H1 (cell line): Measurements from ENCODE around the gene KCNJ9. TPM values are rescaled to one million over a fixed set of nuclear protein-coding genes. Genes with fewer than 3 reads are reported as not detected.

Experiments
- HDAC2 ChIP-seq, 2 experiments: fragments of 300-600 bp in 1 of 2; sonication (generic) in 1 of 2; IDR thresholded peaks; 2 replicates each; pipeline ENCODE4 v1.6.1; 2011 to 2012; ENCODE audit warnings: low read depth in 2 of 2, low read length in 2 of 2, mild to moderate bottlenecking in 2 of 2, moderate library complexity in 2 of 2, borderline replicate concordance in 1 of 2, inconsistent platforms in 1 of 2
- SIRT6 ChIP-seq: IDR thresholded peaks from one replicate; pipeline ENCODE4 v1.7.1; 2012; ENCODE audit warnings: low read length, inconsistent platforms
- polyA plus RNA-seq, 7 experiments: library from polyadenylated mRNA; depleted of rRNA in 3 of 7; stranded (reverse) in 5 of 7; unstranded in 2 of 7; fragments of >200 nt in 5 of 7; fragments of 200-250 nt in 2 of 7; gene quantifications; 1 replicate in 5 of 7; 2 replicates in 1 of 7; 4 replicates in 1 of 7; pipeline versions ENCODE4 v1.2.1 to v1.2.3, GENCODE V29; 2011 to 2013; ENCODE audit warnings: missing spikeins in 2 of 7, mixed read lengths in 2 of 7
- total RNA-seq: library from RNA; stranded (reverse); fragmentation: NEBNext Ultra II Directional; extraction: Animal tissue kit (Norgen Biotek cat#: 25700); gene quantifications from 2 replicates; pipeline ENCODE4 v1.2.1, GENCODE V29; 2021

KCNJ9 gene
- total and polyA plus RNA-seq, 2 of the 8 experiments (the other 6 are each of a cell fraction or from before 2014, with no cell fraction given) = 0.02 to 0.13 TPM

DNA sequence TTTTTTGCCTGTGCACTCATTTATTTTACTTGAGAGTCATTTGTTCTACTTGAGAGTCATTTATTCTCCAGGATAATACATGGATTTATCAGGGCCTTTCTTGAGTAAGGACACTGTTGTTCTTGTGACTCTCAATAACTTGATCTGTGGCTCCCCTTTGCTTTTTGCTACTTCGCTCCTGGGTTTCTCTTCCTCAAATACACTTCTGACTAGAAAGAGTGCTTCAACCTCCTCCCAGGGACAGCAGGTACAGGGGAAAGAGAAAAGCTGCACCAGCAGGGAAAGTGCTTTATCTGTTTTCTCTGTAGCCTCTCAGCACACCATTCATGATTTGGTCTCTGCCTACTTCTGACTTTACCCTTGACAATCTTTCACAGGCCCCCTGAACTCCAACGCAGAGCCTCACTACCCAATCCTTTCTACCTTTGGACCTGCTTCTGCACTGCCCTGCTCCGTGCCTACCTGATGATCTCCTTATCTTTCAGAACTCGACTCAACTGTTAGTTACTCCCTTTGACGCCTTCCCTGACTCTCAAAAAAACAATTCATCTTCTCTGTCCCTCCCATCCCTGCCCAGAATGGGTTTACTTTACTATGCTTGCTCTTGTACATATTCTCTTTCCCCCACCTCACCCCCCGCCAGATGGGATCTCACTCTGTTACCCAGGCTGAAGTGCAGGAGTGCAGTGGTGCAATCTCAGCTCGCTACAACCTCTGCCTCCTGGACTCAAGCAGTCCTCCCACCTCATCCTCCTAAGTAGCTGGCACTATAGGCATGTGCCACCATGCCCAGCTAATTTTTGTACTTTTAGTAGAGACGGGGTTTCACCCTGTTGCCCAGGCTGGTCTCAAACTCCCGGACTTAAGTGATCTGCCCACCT, 34.0 kb upstream of the KCNJ9 start (continued):
- TF ChIP-seq HDAC2 (IDR thresholded peaks at IDR 0.05; ENCODE audit: borderline replicate concordance in 1 of 2, low read depth in 2 of 2, low read length in 2 of 2) (no peak), SIRT6 (no peak)
- TF ChIP-seq, all 59 proteins: peak for 0
